Fibroblast of upper back skin (primary cell): Measurements from ENCODE around the gene MAG.

Source experiments
- DNase-seq: peaks from one replicate; pipeline ENCODE4 v3.0.0-alpha.2; 2013

MAG gene

DNA sequence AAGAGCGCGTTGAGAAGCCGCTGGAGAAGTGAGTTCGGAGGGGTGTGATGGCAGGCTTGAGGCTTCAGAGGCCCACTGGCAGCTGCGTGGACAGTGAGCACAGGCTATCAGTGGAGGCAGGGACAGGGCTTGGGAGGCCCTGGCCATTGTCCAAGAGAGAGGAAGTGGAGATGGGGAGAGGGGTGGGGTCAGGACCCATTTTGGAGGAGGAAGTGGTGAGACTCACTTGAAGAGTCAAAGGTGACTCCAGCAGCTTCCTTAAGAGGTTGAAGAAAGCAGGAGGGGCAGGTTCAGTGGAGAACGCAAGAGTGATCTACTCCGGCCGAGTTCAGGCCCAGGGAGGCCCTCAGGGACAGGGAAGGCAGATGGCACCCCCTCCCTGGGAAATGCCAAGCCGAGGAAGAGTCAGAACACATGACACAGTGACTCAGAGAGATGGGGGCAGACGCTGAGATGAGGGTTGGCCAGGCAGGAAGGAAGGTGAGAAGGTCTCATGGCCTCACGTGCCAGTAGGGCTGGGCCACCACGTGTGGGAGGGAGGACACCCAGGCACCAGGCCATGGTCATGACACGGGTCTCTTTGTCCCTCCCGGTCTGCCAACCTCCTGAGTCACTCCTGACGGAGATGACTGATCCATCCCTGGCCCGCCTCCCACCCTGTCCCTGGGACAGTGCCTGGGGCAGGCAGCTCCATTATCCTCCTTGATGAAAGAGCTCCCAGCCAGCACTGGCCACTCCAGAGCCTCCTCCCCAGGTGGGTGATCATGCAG, 26.9 kb downstream of the MAG start:
- DNase-seq = no peak

DNA sequence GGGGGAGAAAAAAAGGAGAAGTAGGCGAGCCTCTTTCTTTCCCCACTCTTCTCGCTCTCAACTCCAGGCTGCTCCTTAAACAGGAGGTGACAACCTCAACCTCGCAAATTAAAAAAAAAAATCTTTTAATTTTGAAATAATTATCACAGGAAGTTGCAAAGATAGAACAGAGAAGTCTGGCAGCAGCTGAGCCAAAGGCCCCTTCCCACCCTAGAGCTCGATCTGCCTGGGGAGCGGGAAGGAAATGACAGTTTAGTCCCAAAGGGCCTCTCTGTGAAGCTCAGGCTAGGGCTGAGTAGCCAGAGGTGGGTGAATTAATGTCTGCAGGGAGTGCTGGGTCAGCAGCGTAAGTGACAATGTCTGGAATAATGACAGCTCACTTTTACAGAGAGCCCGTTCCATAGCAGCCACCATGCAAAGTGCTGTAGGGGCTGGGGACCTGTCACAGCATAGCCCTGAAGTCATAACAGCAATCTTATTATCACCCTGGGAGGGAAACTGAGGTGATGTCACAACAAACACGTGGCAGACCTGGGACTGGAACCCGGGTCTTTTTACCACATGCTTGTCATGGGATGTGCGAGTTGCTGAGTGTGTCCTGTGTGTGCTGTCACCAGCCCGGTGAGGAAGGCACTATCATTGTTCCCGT, 28.2 kb downstream of the MAG start:
- no peak for DNase-seq

GRCh38 chr19:35321291-35321690, 29.3 kb downstream of the MAG start:
- no peak for DNase-seq

- no peak for DNase-seq
These were observed 30.1 kb downstream of the MAG start for GRCh38 chr19:35322014-35322413.

DNA sequence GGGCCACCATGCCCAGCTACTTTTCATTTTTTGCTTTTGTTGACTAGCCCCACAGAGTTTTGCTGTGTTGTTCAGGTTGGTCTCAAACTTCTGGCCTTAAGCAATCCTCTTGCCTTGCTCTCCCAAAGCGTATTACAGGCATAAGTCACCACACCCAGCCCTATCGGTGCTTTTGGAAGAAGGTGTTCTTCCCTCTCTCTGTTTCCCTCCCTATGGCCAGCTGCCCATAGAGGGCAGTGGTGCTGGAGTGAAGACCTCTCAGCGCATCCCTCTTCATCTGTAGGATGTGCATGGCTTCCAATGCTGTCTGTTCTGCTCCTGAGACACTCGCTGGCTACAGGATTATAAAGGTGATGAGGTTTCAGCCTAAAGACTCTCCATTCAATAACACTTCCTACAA, 35.7 kb downstream of the MAG start:
- DNase-seq = no peak

DNA sequence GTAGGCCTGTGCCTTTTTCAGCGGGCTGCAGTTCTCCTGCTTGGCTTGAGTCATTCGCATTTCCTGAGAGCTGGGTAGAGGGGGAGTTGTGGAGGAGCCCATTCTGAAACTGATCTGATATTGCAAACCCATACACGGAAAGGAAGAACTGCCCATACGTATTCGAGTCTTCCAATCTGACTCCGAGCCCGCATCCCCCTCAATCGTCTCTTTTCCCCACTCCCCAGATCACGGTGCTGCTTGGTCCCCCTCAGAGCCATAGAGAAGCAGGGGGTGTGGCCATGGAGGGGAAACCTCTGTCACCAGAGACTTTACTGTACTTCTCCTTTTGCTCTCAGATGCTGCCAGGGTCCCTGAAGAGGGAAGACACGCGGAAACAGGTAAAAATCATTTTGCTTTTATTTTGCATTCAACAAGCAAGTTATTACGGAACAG, 36.9 kb downstream of the MAG start, which contains the start of gene CD22:
Gene CD22, plus strand, starts transcription at position 337 of the 435 bp plus-strand sequence. CDS start 2,854 bp downstream, outside the sequence.
- DNase-seq = no peak

DNA sequence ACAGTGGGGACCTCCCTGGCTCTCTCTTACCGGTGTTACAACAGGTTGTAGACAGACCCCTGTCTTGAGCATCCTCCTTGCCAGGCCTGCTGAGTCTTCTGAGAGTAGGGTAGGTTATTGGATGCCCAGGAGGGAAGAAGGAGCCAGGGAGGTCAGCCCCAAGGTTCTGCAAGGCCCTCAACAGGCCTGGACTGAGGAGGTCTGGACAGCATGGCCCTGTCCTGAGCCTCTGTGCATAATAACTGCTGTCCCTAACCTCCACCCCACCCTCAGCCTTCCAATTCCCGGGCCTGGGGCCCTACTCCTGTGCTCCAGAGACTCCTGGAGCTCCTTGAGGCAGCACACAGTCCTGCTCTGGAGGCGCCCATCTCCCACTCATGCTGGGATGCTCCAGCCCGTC, 37.4 kb downstream of the MAG start:
- no peak for DNase-seq

- DNase-seq = no peak
These were observed 38.5 kb downstream of the MAG start for GRCh38 chr19:35330475-35330874.

DNA sequence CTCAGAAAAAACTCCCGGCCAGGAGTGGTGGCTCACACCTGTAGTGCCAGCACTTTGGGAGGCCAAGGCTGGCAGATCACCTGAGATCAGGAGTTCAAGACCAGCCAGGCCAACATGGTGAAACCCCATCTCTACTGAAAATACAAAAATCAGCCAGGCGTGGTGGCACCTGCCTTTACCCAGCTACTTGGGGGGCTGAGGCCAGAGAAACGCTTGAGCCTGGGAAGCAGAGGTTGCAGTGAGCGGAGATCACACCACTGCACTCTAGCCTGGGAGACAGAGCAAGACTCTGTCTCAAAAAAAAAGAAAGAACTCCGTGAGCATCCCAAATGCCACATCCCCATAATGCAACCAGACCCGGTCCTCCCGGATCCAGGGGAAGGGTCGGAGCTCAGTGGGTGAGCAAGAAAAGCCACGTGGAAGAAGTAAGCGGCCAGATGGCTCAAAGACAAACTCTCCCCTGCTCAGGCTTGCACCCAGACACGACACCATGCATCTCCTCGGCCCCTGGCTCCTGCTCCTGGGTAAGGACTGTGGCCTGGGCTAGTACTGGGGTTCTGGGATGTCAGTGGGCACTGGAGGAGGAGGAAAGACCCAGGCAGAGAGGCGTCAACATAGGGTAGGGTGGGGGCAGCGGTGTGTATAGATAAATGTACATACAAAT, 39.7 kb downstream of the MAG start:
- no peak for DNase-seq

DNA sequence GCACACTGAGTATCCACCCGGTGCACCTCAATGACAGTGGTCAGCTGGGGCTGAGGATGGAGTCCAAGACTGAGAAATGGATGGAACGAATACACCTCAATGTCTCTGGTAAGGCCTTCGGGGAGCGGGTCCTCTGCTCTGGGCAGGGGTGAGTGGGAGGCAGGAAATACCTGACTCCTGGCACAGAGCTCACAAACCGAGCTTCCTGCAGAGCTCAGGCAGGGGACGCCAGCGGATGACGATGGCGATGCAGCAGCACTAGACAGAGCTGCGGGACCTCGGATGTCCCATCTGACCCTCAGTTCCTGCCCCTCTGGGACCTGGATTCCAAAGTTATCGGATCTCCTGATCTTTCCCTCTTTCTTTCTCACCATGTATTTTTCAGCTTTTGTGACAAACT, 40.9 kb downstream of the MAG start:
- no peak for DNase-seq

- no peak for DNase-seq
These were observed 42.3 kb downstream of the MAG start for GRCh38 chr19:35334144-35334753.

DNA sequence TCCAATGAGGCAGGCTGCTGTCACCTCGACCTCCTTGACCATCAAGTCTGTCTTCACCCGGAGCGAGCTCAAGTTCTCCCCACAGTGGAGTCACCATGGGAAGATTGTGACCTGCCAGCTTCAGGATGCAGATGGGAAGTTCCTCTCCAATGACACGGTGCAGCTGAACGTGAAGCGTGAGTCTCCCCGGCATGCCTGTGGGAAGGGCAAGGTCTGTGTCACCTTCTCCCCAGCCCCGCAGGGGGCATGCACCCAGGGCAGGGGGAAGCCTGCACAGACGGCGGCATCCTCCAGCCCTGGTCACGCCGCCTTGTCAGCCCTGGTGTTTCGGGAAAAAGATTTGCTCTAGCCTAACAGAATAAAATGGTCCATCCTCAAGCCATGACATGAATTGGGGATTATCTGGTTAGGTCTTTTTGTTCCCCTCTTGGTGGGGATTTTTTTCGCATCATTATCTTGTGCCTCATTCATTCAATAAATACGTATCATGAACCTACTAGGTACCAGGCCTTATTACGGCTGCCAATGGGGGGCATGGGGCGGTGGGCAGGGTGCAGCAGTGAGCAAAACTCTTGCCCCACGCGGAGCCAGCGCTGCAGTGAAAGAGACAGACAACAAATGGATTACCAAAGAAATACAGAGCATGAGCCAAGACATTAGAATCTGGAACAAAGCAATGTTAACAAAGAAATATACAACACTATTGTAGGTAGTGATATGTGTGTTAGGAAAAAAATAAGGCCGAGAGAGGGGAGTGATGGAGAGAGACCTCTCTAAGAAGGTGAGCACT, 44.4 kb downstream of the MAG start:
- no peak for DNase-seq

- DNase-seq = no peak
These were observed 45.4 kb downstream of the MAG start for GRCh38 chr19:35337097-35337983.

- no peak for DNase-seq
These were observed 46.0 kb downstream of the MAG start for GRCh38 chr19:35337984-35338296.

- no peak for DNase-seq
These were observed 48.5 kb downstream of the MAG start for GRCh38 chr19:35340431-35340830.

DNA sequence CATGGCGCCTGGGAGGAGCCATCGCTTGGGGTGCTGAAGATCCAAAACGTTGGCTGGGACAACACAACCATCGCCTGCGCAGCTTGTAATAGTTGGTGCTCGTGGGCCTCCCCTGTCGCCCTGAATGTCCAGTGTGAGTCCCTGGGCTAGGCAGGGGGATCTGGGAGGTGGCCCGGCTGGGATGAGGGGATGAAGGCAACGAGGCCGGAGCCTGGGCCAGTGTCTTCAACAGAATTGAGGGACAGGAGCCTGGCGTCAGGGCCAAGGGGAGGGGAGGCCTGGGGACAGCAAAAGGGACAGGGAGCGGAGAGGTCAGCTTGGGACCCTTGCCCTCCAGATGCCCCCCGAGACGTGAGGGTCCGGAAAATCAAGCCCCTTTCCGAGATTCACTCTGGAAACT, 49.0 kb downstream of the MAG start:
- no peak for DNase-seq

GRCh38 chr19:35341565-35342225, 49.7 kb downstream of the MAG start:
- no peak for DNase-seq

DNA sequence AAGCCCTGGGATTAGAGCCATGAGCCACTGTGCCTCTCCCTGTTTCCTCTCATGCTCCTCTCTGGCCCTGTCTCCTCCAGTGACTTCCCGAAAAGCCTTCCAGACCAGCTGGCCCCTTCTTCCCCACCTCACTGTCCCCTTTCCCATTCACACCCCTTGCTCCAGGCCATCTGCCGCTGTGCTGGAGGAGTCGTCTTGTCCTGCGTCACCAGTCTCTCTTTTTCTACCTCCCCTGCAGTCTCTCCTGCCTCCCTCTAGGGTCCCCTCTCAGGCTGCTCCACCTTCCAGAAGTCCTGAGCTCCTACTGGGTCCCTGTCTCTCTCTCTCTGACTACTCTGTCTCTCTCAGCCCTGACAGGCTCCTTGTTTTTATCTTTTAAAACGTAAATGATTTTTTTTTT, 50.5 kb downstream of the MAG start:
- DNase-seq = no peak

- DNase-seq = no peak
These were observed 52.6 kb downstream of the MAG start for GRCh38 chr19:35344511-35345031.

- DNase-seq = no peak
These were observed 53.7 kb downstream of the MAG start for GRCh38 chr19:35345671-35346111.
